IPS DF 6.9 (cell line): ENCODE data around the gene COL12A1.

Source experiments
- DNase-seq: peaks from one replicate; pipeline ENCODE4 v3.0.0-alpha.2; 2013; ENCODE audit warnings: low read depth, low spot score
- H3K27ac ChIP-seq: one replicate; pipeline ENCODE4 v1.5.1; 2013; ENCODE audit warnings: low read length, control low read depth
- H3K27me3 ChIP-seq: 2 replicates; pipeline ENCODE4 v1.6.1; 2013; ENCODE audit warnings: mild to moderate bottlenecking, low read length; ENCODE audit not compliant: control insufficient read depth, insufficient read depth
- H3K36me3 ChIP-seq: 2 replicates; pipeline ENCODE4 v1.6.1; 2013; ENCODE audit warnings: low read length; ENCODE audit not compliant: control insufficient read depth, insufficient read depth
- H3K4me1 ChIP-seq: 2 replicates; pipeline ENCODE4 v1.6.1; 2013; ENCODE audit warnings: low read length; ENCODE audit not compliant: control insufficient read depth, insufficient read depth
- H3K4me3 ChIP-seq: 2 replicates; pipeline ENCODE4 v1.5.1; 2013; ENCODE audit warnings: mild to moderate bottlenecking, low read length
- H3K9me3 ChIP-seq: 2 replicates; pipeline ENCODE4 v1.6.1; 2013; ENCODE audit warnings: low read length, inconsistent platforms; ENCODE audit not compliant: control insufficient read depth, insufficient read depth
- WGBS: extraction: QIAGEN DNeasy Blood & Tissue Kit; methylation state at CpG from one replicate; pipeline ENCODE4 v1.1.7; 2013; ENCODE audit warnings: mixed read lengths, missing lambda C conversion rate; ENCODE audit not compliant: insufficient read length, insufficient coverage; 5-methylcytosine and 5-hydroxymethylcytosine counted together

Gene COL12A1

DNA sequence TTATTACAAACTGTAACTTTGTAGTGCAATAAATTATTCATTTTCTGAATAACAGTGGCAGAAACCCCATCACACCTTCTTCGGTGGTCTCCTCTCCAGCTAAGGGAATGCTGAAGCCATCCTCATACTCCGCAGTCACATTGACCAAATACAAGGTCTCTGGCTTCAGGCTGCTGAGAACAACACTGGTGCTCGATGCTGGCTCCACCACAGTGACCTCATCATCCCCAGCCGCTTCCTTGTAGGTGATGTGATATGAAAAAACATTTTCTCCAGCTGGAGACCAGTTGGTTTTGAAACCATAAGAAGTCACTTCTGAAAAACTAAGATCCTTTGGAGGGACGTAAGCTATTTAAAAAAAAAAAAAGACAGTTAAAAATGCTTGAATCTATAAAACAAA, 25.0 kb downstream of the COL12A1 start:
- no peak for DNase-seq
- Histone ChIP-seq H3K27me3 (no peaks in the 10 kb centered on the region), H3K27ac (no peak overlapping the region), H3K4me1 (no peaks in the 10 kb centered on the region), H3K4me3 (no peak overlapping the region), H3K9me3 (no peaks in the 10 kb centered on the region), H3K36me3 (no peaks in the 10 kb centered on the region)
- no CpG with 5 or more reads among the region's 5 CpGs for WGBS

DNA sequence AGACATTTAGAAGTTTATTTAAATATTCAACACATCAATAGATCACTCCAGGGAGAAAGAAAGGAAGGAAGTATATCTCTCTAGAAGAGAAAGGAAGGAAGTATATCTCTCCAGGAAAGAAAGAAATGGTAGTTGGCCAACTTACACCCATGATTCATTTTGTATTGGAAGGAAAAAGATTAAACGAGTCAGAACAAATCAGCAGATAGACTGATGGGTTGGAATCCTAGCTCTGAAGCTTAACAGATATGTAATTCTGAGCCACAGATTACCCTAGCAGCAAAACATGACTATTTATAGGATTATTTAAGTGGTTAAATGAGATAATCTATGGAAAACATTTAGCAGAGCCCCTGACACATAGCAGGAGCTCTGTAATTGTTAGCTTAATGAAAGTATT, 27.1 kb downstream of the COL12A1 start:
- WGBS = no CpG with 5 or more reads among the region's 1 CpG

DNA sequence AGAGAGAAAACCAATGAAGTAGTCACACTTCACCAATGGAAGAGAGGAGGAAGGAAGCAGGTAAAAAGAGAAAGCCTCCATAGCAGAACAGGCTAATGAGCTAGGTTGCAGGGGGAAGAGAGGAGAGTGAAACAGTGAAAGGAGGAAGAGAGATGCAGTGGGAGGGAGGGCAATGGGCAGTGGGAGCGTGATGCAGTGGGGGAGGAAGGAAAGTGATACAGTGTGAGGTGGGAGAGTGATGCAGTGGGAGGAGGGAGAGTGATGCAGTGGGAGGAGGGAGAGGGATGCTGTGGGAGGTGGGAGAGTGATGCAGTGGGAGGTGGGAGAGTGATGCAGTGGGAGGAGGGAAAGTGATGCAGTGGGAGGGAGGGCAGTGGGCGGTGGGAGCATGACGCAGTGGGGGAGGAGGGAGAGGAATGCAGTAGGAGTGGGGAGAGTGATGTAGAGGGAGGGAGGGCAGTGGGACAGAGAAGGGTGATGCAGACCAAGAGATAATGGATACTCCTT, 29.7 kb downstream of the COL12A1 start:
- no peak for DNase-seq
- Histone ChIP-seq H3K9me3 (no peaks in the 10 kb centered on the region), H3K4me1 (no peaks in the 10 kb centered on the region), H3K36me3 (no peaks in the 10 kb centered on the region), H3K27ac (no peak overlapping the region), H3K4me3 (no peak overlapping the region), H3K27me3 (no peaks in the 10 kb centered on the region)
- WGBS = no CpG with 5 or more reads among the region's 3 CpGs

More for the DNA sequence above, 27.1 kb downstream of the COL12A1 start:
- Histone ChIP-seq H3K27me3 (no peaks in the 10 kb centered on the region), H3K9me3 (no peaks in the 10 kb centered on the region), H3K4me1 (no peaks in the 10 kb centered on the region), H3K36me3 (no peaks in the 10 kb centered on the region), H3K27ac (no peak overlapping the region), H3K4me3 (no peak overlapping the region)
- no peak for DNase-seq

DNA sequence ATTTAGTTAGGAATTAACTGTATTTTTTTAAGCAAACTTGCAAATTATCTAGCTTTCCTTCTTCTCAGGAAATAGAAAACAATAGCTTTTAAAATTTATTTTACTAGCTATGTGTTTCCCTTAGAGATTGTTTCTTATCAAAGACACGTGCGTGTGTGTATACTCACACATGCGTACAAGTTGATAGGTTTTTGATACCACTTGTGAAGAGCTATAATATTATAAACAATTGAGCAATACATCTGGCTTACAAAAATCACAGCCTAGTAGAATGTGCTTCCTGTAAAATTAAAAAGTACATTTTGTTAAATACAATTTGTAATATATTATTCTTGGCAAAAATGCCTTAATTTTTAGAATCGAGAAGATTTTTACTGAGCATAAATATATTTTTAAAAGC, 33.9 kb downstream of the COL12A1 start:
- DNase-seq = no peak
- WGBS = no CpG with 5 or more reads among the region's 4 CpGs
- H3K27ac ChIP-seq = no peak overlapping the region
- no peaks in the 10 kb centered on the region for H3K4me1 ChIP-seq
- H3K4me3 ChIP-seq = no peak overlapping the region
- H3K9me3 ChIP-seq = no peaks in the 10 kb centered on the region
- H3K36me3 ChIP-seq = no peaks in the 10 kb centered on the region
- H3K27me3 ChIP-seq = no peaks in the 10 kb centered on the region

DNA sequence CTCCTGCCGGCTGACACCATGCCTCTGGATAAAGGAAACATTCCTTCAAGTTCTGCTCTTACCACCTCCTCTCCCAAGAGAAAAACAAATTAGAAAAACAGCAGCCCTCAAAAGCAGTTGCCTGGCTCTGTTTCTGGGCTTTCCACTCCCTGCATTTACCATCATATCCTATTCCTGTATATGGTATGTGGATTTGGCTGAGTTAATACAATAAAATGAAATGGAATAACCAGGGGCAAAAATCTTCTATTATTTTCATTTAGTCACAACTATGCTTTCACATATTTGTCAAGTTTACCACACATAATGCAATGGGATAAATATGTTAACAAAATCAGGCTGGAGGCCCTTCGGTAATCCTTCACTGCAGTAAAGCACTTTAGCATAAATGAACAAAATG, 34.3 kb downstream of the COL12A1 start:
- Histone ChIP-seq H3K4me3 (no peak overlapping the region), H3K27ac (no peak overlapping the region), H3K9me3 (no peaks in the 10 kb centered on the region), H3K27me3 (no peaks in the 10 kb centered on the region), H3K4me1 (no peaks in the 10 kb centered on the region), H3K36me3 (no peaks in the 10 kb centered on the region)
- no CpG with 5 or more reads among the region's 2 CpGs for WGBS
- DNase-seq = no peak

DNA sequence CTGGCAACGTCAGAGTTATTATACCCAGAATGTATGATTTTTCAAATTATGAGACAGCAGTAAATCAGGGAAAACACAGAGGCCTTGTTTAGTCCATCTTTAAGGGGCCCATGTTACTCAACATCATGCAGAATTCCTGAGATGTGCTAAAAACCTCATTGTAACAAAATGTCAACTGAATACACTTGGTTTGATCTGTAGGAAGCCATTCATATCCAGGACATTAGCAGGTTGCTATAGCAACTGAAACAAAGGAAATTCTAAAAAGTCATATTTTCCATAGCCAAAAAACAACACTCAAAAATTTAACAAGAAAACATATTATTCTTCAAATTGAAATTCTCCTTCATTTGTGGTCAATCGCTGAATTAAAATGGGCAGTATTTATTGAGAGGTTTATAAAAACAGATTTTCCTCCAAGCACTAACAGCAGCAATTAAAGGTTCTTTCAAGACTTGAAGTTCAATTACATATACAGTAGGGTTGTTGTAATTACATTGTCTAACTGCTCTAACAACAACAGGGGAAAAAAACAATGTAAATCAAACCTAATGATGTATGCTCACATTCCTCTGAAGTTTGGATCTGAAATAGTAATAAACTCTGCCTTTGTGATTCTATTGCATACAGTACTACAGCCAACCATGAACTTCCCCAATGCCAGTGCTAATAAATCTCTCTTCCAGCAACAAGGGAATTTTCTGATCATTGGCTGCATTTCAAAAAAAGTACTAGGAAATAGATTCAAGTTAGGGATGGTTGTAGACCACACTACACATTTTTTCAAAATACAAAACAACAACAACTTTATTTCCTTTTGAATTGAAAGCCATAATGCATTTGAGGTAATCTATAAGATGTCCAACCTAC, 34.9 kb downstream of the COL12A1 start:
- H3K27ac ChIP-seq = no peak overlapping the region
- no peak for DNase-seq
- no CpG with 5 or more reads among the region's 2 CpGs for WGBS
- no peaks in the 10 kb centered on the region for H3K4me1 ChIP-seq
- no peaks in the 10 kb centered on the region for H3K9me3 ChIP-seq
- H3K36me3 ChIP-seq = no peaks in the 10 kb centered on the region
- no peak overlapping the region for H3K4me3 ChIP-seq
- H3K27me3 ChIP-seq = no peaks in the 10 kb centered on the region

DNA sequence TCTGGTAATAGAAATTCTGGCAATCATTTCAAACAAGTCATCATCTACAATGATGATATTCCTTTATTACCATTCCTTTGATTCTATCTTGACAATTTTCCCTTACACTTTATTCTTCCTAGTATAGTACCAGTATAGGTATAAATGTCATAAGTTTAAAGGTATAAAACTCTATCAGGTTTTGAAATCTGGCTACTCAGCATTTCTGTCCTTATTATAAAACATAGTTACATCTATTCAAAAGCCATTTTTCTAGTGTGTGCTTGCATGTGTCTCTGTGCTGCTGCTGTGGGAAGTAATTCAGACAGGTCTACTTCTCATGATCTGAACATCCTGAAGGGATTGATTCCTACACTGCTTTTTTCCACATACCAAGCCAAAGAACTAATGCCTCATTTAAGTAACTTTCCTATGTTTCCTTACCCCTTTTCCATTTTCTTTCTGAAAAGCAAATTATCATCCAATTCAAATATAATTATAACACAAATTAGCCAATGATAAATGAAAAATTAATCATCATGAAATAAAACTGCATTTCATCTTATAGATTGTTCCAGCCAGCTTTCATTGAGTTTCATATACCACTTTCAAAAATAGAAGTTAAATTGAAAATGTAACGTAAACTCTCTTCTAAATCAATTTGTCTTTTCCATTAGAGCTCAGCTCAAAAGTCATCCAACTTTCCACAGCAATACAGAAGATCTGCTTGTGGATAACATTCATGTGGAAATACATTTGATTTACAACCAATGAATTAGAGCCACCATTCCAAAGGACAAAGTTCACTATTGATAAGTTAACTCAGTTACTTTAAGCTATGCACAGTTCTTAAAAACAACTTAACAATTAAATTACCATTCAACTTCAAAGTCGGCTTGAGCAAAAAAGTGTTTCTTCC, 35.9 kb downstream of the COL12A1 start:
- DNase-seq = no peak
- 100% methylated on average over 1 of the region's 2 CpGs for WGBS
- H3K36me3 ChIP-seq = no peaks in the 10 kb centered on the region

DNA sequence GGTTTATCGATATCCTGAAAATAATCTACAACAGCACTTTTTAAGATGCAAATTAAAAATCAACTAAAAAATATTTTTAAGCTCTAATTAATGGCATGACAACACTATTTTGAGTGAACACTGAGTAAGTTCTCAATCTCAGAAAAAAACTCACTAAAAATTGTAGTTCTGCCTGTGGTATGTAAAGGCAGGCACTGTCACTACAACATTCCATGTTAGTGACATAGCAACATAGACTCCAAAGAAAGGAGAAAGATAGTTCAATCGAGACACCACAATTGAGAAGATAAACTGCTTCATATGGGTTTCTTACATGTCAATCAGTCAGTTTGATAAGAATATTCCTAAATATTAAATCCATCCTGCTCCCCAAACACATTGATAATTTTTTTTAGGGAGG, 38.0 kb downstream of the COL12A1 start:
- Histone ChIP-seq H3K9me3 (no peaks in the 10 kb centered on the region), H3K4me1 (no peaks in the 10 kb centered on the region), H3K4me3 (no peak overlapping the region), H3K27ac (no peak overlapping the region), H3K27me3 (no peaks in the 10 kb centered on the region), H3K36me3 (no peaks in the 10 kb centered on the region)
- no peak for DNase-seq
- WGBS = no CpG with 5 or more reads among the region's 2 CpGs

More for the DNA sequence above, 35.9 kb downstream of the COL12A1 start:
- H3K27me3 ChIP-seq = no peaks in the 10 kb centered on the region
- no peak overlapping the region for H3K4me3 ChIP-seq
- no peak overlapping the region for H3K27ac ChIP-seq
- H3K9me3 ChIP-seq = no peaks in the 10 kb centered on the region
- H3K4me1 ChIP-seq = no peaks in the 10 kb centered on the region

DNA sequence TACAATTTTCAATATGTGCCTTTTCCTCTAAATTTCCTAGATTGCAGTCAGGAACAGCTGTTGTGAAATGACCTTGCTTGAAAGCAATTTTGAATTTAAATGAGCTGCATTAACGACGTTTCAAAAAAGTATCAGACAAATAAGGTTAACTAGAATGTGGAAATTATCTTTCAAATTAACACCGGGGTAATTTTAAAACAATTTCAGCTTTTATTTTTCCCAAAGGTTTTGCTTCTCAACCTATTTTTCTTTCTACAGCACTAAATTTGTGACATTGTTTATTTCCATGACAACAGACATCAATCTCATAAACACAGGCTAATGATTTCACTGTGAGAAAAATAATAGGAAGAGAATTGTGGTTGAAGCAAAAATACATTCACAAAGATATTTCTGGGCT, 38.5 kb downstream of the COL12A1 start:
- WGBS = no CpG with 5 or more reads among the region's 3 CpGs
- H3K4me1 ChIP-seq = no peaks in the 10 kb centered on the region
- DNase-seq = no peak
- H3K9me3 ChIP-seq = no peaks in the 10 kb centered on the region
- H3K27me3 ChIP-seq = no peaks in the 10 kb centered on the region
- no peak overlapping the region for H3K27ac ChIP-seq
- no peaks in the 10 kb centered on the region for H3K36me3 ChIP-seq
- no peak overlapping the region for H3K4me3 ChIP-seq

DNA sequence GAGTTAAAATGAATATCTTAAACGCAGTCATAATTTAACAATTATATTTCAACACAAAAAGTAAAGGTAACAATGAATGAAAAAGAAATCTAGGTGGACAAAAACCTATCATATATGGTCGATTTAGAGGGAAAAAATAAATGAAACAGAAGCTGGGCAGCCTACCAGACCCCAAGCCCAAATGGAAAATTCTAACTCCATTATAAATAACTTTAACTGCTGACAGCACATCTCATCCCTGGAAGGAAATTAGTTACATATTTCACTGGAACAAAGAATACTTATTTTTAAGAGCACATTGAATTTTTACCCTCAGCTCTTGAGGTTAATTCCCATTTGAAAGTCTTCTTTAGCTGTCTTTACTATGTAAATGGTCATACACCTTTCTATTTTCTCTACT, 39.1 kb downstream of the COL12A1 start:
- no peak for DNase-seq
- Histone ChIP-seq H3K36me3 (no peaks in the 10 kb centered on the region), H3K27me3 (no peaks in the 10 kb centered on the region), H3K4me1 (no peaks in the 10 kb centered on the region), H3K27ac (no peak overlapping the region), H3K9me3 (no peaks in the 10 kb centered on the region), H3K4me3 (no peak overlapping the region)
- no CpG with 5 or more reads among the region's 2 CpGs for WGBS
